HCT116 (cell line): ENCODE measurements around the gene IPO11. TPM values are rescaled to one million over a fixed set of nuclear protein-coding genes. Genes with fewer than 3 reads are reported as not detected.

Experiments used
- ATAC-seq: fragments of 200-7000 bp; cut with Tn5 transposase; 2 replicates; pipeline ENCODE4 v1.9.1; 2020; ENCODE audit warnings: mild to moderate bottlenecking, moderate library complexity
- BruUV-seq: library from RNA; stranded (reverse); fragments of 400-500 nt; replicated peaks from 2 replicates; lab custom pipeline; 2021; lab: Mats Ljungman, UMichigan
- CTCF ChIA-PET: fragments of 300-600 bp; sonication (Branson Sonifier 250); formaldehyde crosslinking; loops from one replicate; lab custom pipeline; 2021; ENCODE audit warnings: antibody characterized with exemption; lab: Charles Lee
- POLR2A ChIA-PET: fragments of 300-600, 350-600 bp; sonication (Branson Sonifier 250); formaldehyde crosslinking; loops from one replicate; lab custom pipeline; 2021; ENCODE audit warnings: antibody characterized with exemption; lab: Charles Lee
- RAD21 ChIA-PET, 2 experiments: fragments of 300-600 bp; sonication (Branson Sonifier 250); formaldehyde crosslinking; loops; one replicate each; lab custom pipeline; 2023; ENCODE audit warnings: low total read pairs in 2 of 2; ENCODE audit not compliant: uncharacterized antibody in 2 of 2, unreplicated experiment in 2 of 2, low non-redundant PET in 1 of 2; lab: Charles Lee
- DNase-seq: peaks from one replicate; pipeline ENCODE4 v3.0.0-alpha.2; 2010; ENCODE audit warnings: low read depth, low spot score
- H2AFZ ChIP-seq: fragments of 200-600 bp; shearing (Covaris generic), sonication (generic); 2 replicates; pipeline ENCODE4 v1.6.1; 2017; ENCODE audit warnings: low read depth, mixed run types, mixed read lengths, antibody characterized with exemption, low read length; ENCODE audit not compliant: poor library complexity, severe bottlenecking
- H3K27ac ChIP-seq: 2 replicates; pipeline ENCODE4 v1.5.1; 2012; ENCODE audit warnings: low read depth, low read length
- H3K27me3 ChIP-seq: fragments of 200-600 bp; sonication (generic); 2 replicates; pipeline ENCODE4 v1.6.1; 2016; ENCODE audit warnings: mixed run types, low read length, mixed read lengths; ENCODE audit not compliant: insufficient read depth
- H3K36me3 ChIP-seq, 2 experiments: fragments of 200-500 bp in 1 of 2; fragments of 200-600 bp in 1 of 2; sonication (Bioruptor generic) in 1 of 2; sonication (generic) in 1 of 2; 2 replicates each; pipeline versions ENCODE4 v1.5.1 to v1.6.1; 2014 to 2016; ENCODE audit warnings: low read length in 2 of 2, inconsistent platforms in 1 of 2, mixed read lengths in 1 of 2, mixed run types in 1 of 2; ENCODE audit not compliant: insufficient read depth in 2 of 2, control insufficient read depth in 1 of 2
- H3K4me1 ChIP-seq, 2 experiments: fragments of 200-600 bp in 1 of 2; sonication (generic) in 1 of 2; 2 replicates each; pipeline versions ENCODE4 v1.5.1 to v1.6.1; 2012 to 2017; ENCODE audit warnings: low read length in 2 of 2, inconsistent platforms in 1 of 2, mild to moderate bottlenecking in 1 of 2, mixed read lengths in 1 of 2, mixed run types in 1 of 2, moderate library complexity in 1 of 2; ENCODE audit not compliant: insufficient read depth in 2 of 2, control insufficient read depth in 1 of 2
- H3K4me2 ChIP-seq: fragments of 200-600 bp; sonication (generic); 2 replicates; pipeline ENCODE4 v1.6.1; 2017; ENCODE audit warnings: mixed run types, low read length, mixed read lengths
- H3K4me3 ChIP-seq, 2 experiments: fragments of 200-600 bp in 1 of 2; sonication (generic) in 1 of 2; replicated peaks in 1 of 2; 2 replicates each; pipeline ENCODE4 v1.5.1; 2011 to 2016; ENCODE audit warnings: low read length in 2 of 2, control low read depth in 1 of 2, low read depth in 1 of 2, mild to moderate bottlenecking in 1 of 2, mixed read lengths in 1 of 2, mixed run types in 1 of 2
- H3K79me2 ChIP-seq: fragments of 200-600 bp; sonication (generic); 2 replicates; pipeline ENCODE4 v1.6.1; 2017; ENCODE audit warnings: mild to moderate bottlenecking, mixed run types, low read length, moderate library complexity, mixed read lengths; ENCODE audit not compliant: insufficient read depth
- H3K9ac ChIP-seq: fragments of 200-600 bp; sonication (generic); 2 replicates; pipeline ENCODE4 v1.6.1; 2016; ENCODE audit warnings: low read length, mixed read lengths
- H3K9me2 ChIP-seq: fragments of 200-600 bp; sonication (generic), shearing (Covaris generic); 2 replicates; pipeline ENCODE4 v1.6.1; 2017; ENCODE audit warnings: mixed run types, mild to moderate bottlenecking, moderate library complexity; ENCODE audit not compliant: insufficient read depth
- H3K9me3 ChIP-seq, 2 experiments: fragments of 200-500 bp in 1 of 2; fragments of 200-600 bp in 1 of 2; sonication (Bioruptor generic) in 1 of 2; sonication (generic) in 1 of 2; 2 replicates each; pipeline ENCODE4 v1.6.1; 2014 to 2017; ENCODE audit warnings: low read length in 2 of 2, mixed read lengths in 2 of 2, inconsistent platforms in 1 of 2, low read depth in 1 of 2, mild to moderate bottlenecking in 1 of 2, mixed run types in 1 of 2, moderate library complexity in 1 of 2; ENCODE audit not compliant: control insufficient read depth in 1 of 2, insufficient read depth in 1 of 2
- H4K20me1 ChIP-seq: fragments of 200-600 bp; sonication (generic), shearing (Covaris generic); 2 replicates; pipeline ENCODE4 v1.6.1; 2017; ENCODE audit warnings: mixed run types, mild to moderate bottlenecking, moderate library complexity; ENCODE audit not compliant: insufficient read depth
- JUND ChIP-seq: IDR thresholded peaks from 2 replicates; pipeline ENCODE4 v1.6.1; 2012
- POLR2AphosphoS5 ChIP-seq: IDR thresholded peaks from 2 replicates; pipeline ENCODE4 v1.6.1; 2011; ENCODE audit warnings: mild to moderate bottlenecking, low read depth, low read length, moderate library complexity
- RAD21 ChIP-seq: IDR thresholded peaks from 2 replicates; pipeline ENCODE4 v1.6.1; 2012; ENCODE audit warnings: low read depth, mild to moderate bottlenecking
- TCF7L2 ChIP-seq: IDR thresholded peaks from 2 replicates; pipeline ENCODE4 v1.7.0; 2011; ENCODE audit warnings: borderline replicate concordance, inconsistent platforms; ENCODE audit not compliant: insufficient read depth, insufficient read length; ENCODE audit errors: extremely low read depth
- intact Hi-C: fragments of 100-400 bp; cut with micrococcal nuclease; formaldehyde crosslinking; loops from 2 replicates; pipeline ENCODE4 v1.10.0; 2022
- total RNA-seq: library from RNA; stranded (reverse); gene quantifications from one replicate; pipeline ENCODE4 v1.2.1, GENCODE V29; 2021; ENCODE audit not compliant: unreplicated experiment
- TF ChIP-seq, protein P1 (sequence below): IDR thresholded peaks from 2 replicates; pipeline ENCODE4 v1.6.1; 2011; ENCODE audit warnings: mild to moderate bottlenecking, low read length, moderate library complexity; ENCODE audit not compliant: insufficient replicate concordance; ENCODE audit errors: extremely low read depth
- TF ChIP-seq, protein P2 (sequence below): IDR thresholded peaks from 2 replicates; pipeline ENCODE4 v1.6.1; 2012
- TF ChIP-seq, protein P3 (sequence below): IDR thresholded peaks from 2 replicates; pipeline ENCODE4 v1.6.1; 2012; ENCODE audit warnings: low read depth

Gene IPO11
- total RNA-seq, 1 experiment from 2014 or later, result 55.1 TPM

DNA sequence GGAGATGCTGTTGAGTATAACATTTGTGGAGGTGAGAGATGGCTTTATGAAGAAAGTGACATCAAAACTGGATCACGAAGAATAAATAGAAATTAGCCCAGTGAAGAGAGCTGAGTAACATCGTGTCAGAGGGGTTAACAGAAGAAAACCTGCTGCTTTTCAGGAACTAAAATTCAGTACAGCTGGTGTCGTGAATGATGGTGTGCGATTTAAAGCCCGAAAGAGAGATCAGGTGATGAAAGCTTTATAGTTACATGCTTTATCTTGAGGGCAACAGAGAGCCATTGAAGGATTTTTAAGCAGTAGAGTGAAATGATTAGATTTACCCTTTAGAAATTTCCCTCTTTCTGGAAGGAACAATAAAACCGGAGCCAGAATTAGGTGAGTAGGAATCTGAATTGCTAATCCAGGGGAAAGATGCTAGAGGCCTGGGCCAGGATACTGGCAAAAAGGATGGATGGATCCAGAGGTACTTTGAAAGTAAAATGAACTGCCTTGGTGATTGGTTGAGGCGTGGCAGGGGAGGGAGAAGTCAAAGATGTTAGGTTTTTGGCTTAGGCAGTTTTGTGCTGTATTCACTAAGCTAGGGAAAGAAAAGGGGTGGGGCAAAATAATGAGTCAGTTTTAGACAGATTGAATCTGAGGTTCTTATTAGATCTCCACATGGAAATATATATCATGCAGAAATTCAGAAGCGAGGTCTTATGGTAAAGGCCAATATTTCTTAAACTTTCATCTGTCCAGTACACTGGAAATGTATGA is 169.5 kb downstream of the IPO11 start:
- Histone ChIP-seq H2AFZ (no peak overlapping the region), H3K27ac (no peak overlapping the region), H3K4me3 (no peak overlapping the region), H3K9me3 (no peaks in the 10 kb centered on the region), H3K4me1 (peaks cover 0 to 6% of the 10 kb centered on the region in 2 experiments; a peak in 2 of 4 replicates), H4K20me1 (no peaks in the 10 kb centered on the region), H3K36me3 (no peaks in the 10 kb centered on the region), H3K9ac (no peak overlapping the region), H3K27me3 (no peaks in the 10 kb centered on the region), H3K4me2 (no peak overlapping the region), H3K79me2 (no peaks in the 10 kb centered on the region), H3K9me2 (no peaks in the 10 kb centered on the region)
- no TSS peak for BruUV-seq
- TF ChIP-seq, protein P1, sequence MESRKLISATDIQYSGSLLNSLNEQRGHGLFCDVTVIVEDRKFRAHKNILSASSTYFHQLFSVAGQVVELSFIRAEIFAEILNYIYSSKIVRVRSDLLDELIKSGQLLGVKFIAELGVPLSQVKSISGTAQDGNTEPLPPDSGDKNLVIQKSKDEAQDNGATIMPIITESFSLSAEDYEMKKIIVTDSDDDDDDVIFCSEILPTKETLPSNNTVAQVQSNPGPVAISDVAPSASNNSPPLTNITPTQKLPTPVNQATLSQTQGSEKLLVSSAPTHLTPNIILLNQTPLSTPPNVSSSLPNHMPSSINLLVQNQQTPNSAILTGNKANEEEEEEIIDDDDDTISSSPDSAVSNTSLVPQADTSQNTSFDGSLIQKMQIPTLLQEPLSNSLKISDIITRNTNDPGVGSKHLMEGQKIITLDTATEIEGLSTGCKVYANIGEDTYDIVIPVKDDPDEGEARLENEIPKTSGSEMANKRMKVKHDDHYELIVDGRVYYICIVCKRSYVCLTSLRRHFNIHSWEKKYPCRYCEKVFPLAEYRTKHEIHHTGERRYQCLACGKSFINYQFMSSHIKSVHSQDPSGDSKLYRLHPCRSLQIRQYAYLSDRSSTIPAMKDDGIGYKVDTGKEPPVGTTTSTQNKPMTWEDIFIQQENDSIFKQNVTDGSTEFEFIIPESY, result no peak
- no peak for TF ChIP-seq RAD21
- TF ChIP-seq, protein P2, sequence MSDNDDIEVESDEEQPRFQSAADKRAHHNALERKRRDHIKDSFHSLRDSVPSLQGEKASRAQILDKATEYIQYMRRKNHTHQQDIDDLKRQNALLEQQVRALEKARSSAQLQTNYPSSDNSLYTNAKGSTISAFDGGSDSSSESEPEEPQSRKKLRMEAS, result no peak
- TF ChIP-seq JUND, result no peak
- TF ChIP-seq POLR2AphosphoS5, result no peak
- TF ChIP-seq, protein P3, sequence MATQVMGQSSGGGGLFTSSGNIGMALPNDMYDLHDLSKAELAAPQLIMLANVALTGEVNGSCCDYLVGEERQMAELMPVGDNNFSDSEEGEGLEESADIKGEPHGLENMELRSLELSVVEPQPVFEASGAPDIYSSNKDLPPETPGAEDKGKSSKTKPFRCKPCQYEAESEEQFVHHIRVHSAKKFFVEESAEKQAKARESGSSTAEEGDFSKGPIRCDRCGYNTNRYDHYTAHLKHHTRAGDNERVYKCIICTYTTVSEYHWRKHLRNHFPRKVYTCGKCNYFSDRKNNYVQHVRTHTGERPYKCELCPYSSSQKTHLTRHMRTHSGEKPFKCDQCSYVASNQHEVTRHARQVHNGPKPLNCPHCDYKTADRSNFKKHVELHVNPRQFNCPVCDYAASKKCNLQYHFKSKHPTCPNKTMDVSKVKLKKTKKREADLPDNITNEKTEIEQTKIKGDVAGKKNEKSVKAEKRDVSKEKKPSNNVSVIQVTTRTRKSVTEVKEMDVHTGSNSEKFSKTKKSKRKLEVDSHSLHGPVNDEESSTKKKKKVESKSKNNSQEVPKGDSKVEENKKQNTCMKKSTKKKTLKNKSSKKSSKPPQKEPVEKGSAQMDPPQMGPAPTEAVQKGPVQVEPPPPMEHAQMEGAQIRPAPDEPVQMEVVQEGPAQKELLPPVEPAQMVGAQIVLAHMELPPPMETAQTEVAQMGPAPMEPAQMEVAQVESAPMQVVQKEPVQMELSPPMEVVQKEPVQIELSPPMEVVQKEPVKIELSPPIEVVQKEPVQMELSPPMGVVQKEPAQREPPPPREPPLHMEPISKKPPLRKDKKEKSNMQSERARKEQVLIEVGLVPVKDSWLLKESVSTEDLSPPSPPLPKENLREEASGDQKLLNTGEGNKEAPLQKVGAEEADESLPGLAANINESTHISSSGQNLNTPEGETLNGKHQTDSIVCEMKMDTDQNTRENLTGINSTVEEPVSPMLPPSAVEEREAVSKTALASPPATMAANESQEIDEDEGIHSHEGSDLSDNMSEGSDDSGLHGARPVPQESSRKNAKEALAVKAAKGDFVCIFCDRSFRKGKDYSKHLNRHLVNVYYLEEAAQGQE, result no peak
- TF ChIP-seq TCF7L2, result no peak
- ATAC-seq, result no peak
- RAD21 ChIA-PET, result no interaction called here
- DNase-seq, result no peak
- intact Hi-C loops, result no loop called here
- POLR2A ChIA-PET, result no interaction called here
- CTCF ChIA-PET, result no interaction called here
